ENCODE data around the gene EIF1.
A peak's percentile ranks its signal among the peaks of the same experiment; 100 is the strongest.

EIF1 gene

GRCh38 chr17:41724476-41725050, 35.9 kb downstream of the EIF1 start:
- Histone ChIP-seq H3K4me3 (ENCODE audit: low read length in 2 of 2) (no peak overlapping the region), H3K27ac (ENCODE audit: low read depth in 2 of 2, low read length in 2 of 2) (no peak overlapping the region), H3K4me1 (ENCODE audit: control insufficient read depth in 2 of 2, insufficient read depth in 2 of 2, low read length in 2 of 2) (no peaks in the 10 kb centered on the region), H3K36me3 (ENCODE audit: control insufficient read depth in 2 of 2, insufficient read depth in 2 of 2, low read length in 2 of 2) (no peaks in the 10 kb centered on the region), H3K9ac (ENCODE audit: low read depth in 1 of 2, low read length in 2 of 2) (no peak overlapping the region), H3K27me3 (ENCODE audit: control insufficient read depth in 2 of 2, insufficient read depth in 2 of 2, low read length in 2 of 2) (no peaks in the 10 kb centered on the region), H3K9me3 (ENCODE audit: control insufficient read depth in 2 of 2, low read length in 2 of 2) (no peaks in the 10 kb centered on the region)

DNA sequence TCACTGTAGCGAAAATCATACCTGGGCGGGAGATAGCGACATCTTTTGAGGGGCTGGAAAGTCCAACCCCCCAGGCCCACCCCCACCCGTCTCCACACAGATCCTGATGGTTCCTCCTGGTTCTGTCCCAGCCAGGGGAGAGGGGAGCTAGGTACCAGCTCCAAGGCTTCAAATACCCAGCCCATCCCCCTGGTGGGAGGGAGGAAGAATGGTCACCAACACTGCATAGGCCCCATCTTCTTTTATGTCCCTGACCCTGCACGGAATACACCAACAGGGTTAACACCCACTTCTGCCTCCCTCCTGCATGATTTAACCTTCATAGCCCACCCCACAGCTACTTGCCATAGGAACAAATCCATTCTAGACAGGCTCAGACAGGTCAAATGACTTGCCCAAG, 36.4 kb downstream of the EIF1 start:
- Histone ChIP-seq H3K27me3 (ENCODE audit: control insufficient read depth in 2 of 2, insufficient read depth in 2 of 2, low read length in 2 of 2) (no peaks in the 10 kb centered on the region), H3K4me1 (ENCODE audit: control insufficient read depth in 2 of 2, insufficient read depth in 2 of 2, low read length in 2 of 2) (no peaks in the 10 kb centered on the region), H3K9ac (ENCODE audit: low read depth in 1 of 2, low read length in 2 of 2) (no peak overlapping the region), H3K4me3 (ENCODE audit: low read length in 2 of 2) (no peak overlapping the region), H3K9me3 (ENCODE audit: control insufficient read depth in 2 of 2, low read length in 2 of 2) (no peaks in the 10 kb centered on the region), H3K36me3 (ENCODE audit: control insufficient read depth in 2 of 2, insufficient read depth in 2 of 2, low read length in 2 of 2) (no peaks in the 10 kb centered on the region), H3K27ac (ENCODE audit: low read depth in 2 of 2, low read length in 2 of 2) (no peak overlapping the region)

GRCh38 chr17:41728056-41728455, 39.4 kb downstream of the EIF1 start:
- Histone ChIP-seq H3K27me3 (ENCODE audit: control insufficient read depth in 2 of 2, insufficient read depth in 2 of 2, low read length in 2 of 2) (peaks cover 9 to 17% of the 10 kb centered on the region in 2 donors), H3K9me3 (ENCODE audit: control insufficient read depth in 2 of 2, low read length in 2 of 2) (no peaks in the 10 kb centered on the region), H3K27ac (ENCODE audit: low read depth in 2 of 2, low read length in 2 of 2) (no peak overlapping the region), H3K36me3 (ENCODE audit: control insufficient read depth in 2 of 2, insufficient read depth in 2 of 2, low read length in 2 of 2) (no peaks in the 10 kb centered on the region), H3K4me1 (ENCODE audit: control insufficient read depth in 2 of 2, insufficient read depth in 2 of 2, low read length in 2 of 2) (no peaks in the 10 kb centered on the region), H3K4me3 (ENCODE audit: low read length in 2 of 2) (no peak overlapping the region), H3K9ac (ENCODE audit: low read depth in 1 of 2, low read length in 2 of 2) (no peak overlapping the region)

- H3K9ac ChIP-seq (ENCODE audit: low read depth in 1 of 2, low read length in 2 of 2): no peak overlapping the region
- H3K36me3 ChIP-seq (ENCODE audit: control insufficient read depth in 2 of 2, insufficient read depth in 2 of 2, low read length in 2 of 2): no peaks in the 10 kb centered on the region
- no peak overlapping the region for H3K4me3 ChIP-seq (ENCODE audit: low read length in 2 of 2)
- no peaks in the 10 kb centered on the region for H3K9me3 ChIP-seq (ENCODE audit: control insufficient read depth in 2 of 2, low read length in 2 of 2)
- peaks cover 0 to 9% of the 10 kb centered on the region in 2 donors for H3K4me1 ChIP-seq (ENCODE audit: control insufficient read depth in 2 of 2, insufficient read depth in 2 of 2, low read length in 2 of 2)
- H3K27ac ChIP-seq (ENCODE audit: low read depth in 2 of 2, low read length in 2 of 2): no peak overlapping the region
- peaks cover 16 to 34% of the 10 kb centered on the region in 2 donors for H3K27me3 ChIP-seq (ENCODE audit: control insufficient read depth in 2 of 2, insufficient read depth in 2 of 2, low read length in 2 of 2)
These were observed 41.8 kb downstream of the EIF1 start for GRCh38 chr17:41730479-41730878.

DNA sequence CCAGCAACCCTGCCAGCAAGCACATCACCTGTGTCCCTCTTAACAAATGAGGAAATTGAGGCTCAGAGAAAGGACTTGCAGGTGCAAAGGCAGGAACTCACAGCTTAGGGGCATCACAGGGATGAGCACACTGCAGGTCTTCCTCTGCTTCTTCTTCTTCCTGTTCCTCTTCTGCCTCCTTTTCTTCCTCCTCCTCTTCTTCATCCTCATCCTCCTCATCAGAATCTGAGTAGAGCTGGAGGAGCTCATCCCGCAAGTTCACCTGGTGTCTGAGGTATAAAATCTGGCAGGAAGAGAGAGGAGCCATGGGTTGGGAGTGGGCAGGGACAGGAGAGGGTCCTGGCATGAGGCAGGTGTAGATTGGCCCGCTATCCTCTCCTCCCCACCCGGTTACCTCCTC, 43.2 kb downstream of the EIF1 start:
- peaks cover 25 to 40% of the 10 kb centered on the region in 2 donors for H3K27me3 ChIP-seq (ENCODE audit: control insufficient read depth in 2 of 2, insufficient read depth in 2 of 2, low read length in 2 of 2)
- H3K36me3 ChIP-seq (ENCODE audit: control insufficient read depth in 2 of 2, insufficient read depth in 2 of 2, low read length in 2 of 2): no peaks in the 10 kb centered on the region
- no peak overlapping the region for H3K27ac ChIP-seq (ENCODE audit: low read depth in 2 of 2, low read length in 2 of 2)
- no peak overlapping the region for H3K9ac ChIP-seq (ENCODE audit: low read depth in 1 of 2, low read length in 2 of 2)
- H3K4me1 ChIP-seq (ENCODE audit: control insufficient read depth in 2 of 2, insufficient read depth in 2 of 2, low read length in 2 of 2): peaks cover 0 to 9% of the 10 kb centered on the region in 2 donors
- no peaks in the 10 kb centered on the region for H3K9me3 ChIP-seq (ENCODE audit: control insufficient read depth in 2 of 2, low read length in 2 of 2)
- no peak overlapping the region for H3K4me3 ChIP-seq (ENCODE audit: low read length in 2 of 2)

DNA sequence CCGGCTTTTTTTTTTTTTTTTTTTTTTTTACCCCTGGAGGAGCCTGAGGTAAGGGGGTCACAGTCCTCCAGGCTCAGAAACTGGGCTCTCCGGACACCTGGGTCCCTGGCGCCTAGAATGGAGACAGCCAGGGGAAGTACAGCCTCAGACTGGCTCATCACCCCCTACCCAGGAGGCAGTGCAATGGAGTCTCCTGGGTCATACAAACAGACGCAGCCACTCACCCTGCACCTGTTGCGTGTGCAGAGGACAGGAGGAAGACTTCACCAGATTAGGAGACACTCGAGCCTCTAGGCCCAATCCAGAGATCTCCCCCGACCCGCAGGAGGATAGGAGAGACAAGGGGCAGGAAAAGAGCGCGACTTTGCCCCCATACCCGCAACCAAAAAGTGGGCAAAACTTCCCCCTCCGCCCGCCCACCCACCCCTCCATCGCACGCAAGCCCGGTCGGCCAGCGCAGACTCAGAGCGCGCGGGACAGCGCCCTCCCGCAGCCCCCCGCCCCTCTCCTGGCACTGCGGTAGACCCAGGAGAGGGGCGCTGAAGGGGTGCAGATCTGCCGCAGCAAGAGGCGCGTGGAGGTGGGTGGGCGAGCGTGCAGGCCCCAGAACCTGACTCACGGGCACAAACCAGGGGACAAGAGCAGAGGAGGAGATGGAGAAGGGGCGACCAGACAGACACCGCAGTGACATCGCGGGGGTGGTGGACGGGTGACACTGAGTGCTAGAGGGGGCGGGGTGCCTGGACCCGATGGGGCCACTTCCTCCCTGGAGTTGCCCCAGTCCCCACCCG, 44.9 kb downstream of the EIF1 start:
- H3K36me3 ChIP-seq (ENCODE audit: control insufficient read depth in 2 of 2, insufficient read depth in 2 of 2, low read length in 2 of 2): no peaks in the 10 kb centered on the region
- H3K27me3 ChIP-seq (ENCODE audit: control insufficient read depth in 2 of 2, insufficient read depth in 2 of 2, low read length in 2 of 2): peaks cover 35 to 50% of the 10 kb centered on the region in 2 donors
- no peaks in the 10 kb centered on the region for H3K9me3 ChIP-seq (ENCODE audit: control insufficient read depth in 2 of 2, low read length in 2 of 2)
- H3K4me3 ChIP-seq (ENCODE audit: low read length in 2 of 2): peak overlapping the region; percentile 16 to 27
- H3K4me1 ChIP-seq (ENCODE audit: control insufficient read depth in 2 of 2, insufficient read depth in 2 of 2, low read length in 2 of 2): peaks cover 0 to 9% of the 10 kb centered on the region in 2 donors
- no peak overlapping the region for H3K9ac ChIP-seq (ENCODE audit: low read depth in 1 of 2, low read length in 2 of 2)
- H3K27ac ChIP-seq (ENCODE audit: low read depth in 2 of 2, low read length in 2 of 2): no peak overlapping the region

DNA sequence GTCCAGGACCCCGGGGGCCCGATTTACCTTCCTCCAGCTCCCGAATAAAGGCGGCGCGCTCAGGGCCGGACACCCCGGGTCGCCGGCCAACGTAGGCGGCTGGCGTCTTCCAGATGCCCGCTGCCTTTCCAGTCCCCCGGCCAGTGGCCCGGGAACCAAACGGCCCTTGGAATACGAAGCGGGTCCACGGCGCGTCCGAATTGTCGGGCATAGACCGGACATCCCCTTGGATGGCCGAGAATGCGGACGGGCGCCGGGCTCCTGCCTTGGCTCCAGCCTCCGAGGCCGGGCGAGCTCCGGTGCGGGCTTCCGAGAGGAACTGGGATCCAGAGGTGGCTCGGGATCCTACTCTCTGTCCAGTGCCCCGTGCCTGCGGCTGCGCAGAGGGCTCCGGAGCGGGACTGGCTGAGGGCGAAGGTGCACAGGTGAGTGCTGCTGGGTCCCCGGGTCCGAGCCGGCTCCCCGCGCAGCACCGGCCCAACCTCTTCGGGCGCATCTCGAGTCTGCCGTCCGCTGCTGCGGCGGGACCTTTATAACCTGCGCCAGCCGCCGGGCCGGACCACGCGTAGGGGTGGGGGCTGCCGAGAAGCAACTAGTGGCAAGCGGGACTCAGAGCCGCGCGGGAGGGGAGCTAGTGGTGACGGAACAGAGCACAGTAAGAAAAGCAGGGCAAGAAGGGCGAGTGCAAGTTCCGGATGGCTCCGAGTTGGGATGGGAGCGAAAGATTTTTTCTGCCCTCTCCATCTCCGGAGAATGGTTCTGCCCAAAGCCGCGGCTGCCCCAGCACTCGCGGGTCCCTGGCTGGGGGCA, 45.7 kb downstream of the EIF1 start, which contains the start of gene HAP1:
HAP1 (minus strand) TSS at position 505 of the 810 bp plus-strand sequence; CDS start at position 496, 9 bp downstream.
- no peak within 1 kb of the TSS for H3K9ac ChIP-seq (ENCODE audit: low read depth in 1 of 2, low read length in 2 of 2)
- H3K27ac ChIP-seq (ENCODE audit: low read depth in 2 of 2, low read length in 2 of 2): no peak within 1 kb of the TSS
- peaks cover 35 to 50% of the 10 kb centered on the region in 2 donors for H3K27me3 ChIP-seq (ENCODE audit: control insufficient read depth in 2 of 2, insufficient read depth in 2 of 2, low read length in 2 of 2)
- no peaks in the 10 kb centered on the region for H3K36me3 ChIP-seq (ENCODE audit: control insufficient read depth in 2 of 2, insufficient read depth in 2 of 2, low read length in 2 of 2)
- H3K4me3 ChIP-seq (ENCODE audit: low read length in 2 of 2): peak within 1 kb of the TSS; percentile 27 to 39
- H3K9me3 ChIP-seq (ENCODE audit: control insufficient read depth in 2 of 2, low read length in 2 of 2): no peaks in the 10 kb centered on the region
- H3K4me1 ChIP-seq (ENCODE audit: control insufficient read depth in 2 of 2, insufficient read depth in 2 of 2, low read length in 2 of 2): peaks cover 0 to 9% of the 10 kb centered on the region in 2 donors

GRCh38 chr17:41734949-41735313, 46.2 kb downstream of the EIF1 start:
- no peak overlapping the region for H3K9ac ChIP-seq (ENCODE audit: low read depth in 1 of 2, low read length in 2 of 2)
- peak overlapping the region; percentile 27 to 39 for H3K4me3 ChIP-seq (ENCODE audit: low read length in 2 of 2)

GRCh38 chr17:41735744-41736143, 47.1 kb downstream of the EIF1 start:
- Histone ChIP-seq H3K27ac (ENCODE audit: low read depth in 2 of 2, low read length in 2 of 2) (no peak overlapping the region), H3K9me3 (ENCODE audit: control insufficient read depth in 2 of 2, low read length in 2 of 2) (no peaks in the 10 kb centered on the region), H3K36me3 (ENCODE audit: control insufficient read depth in 2 of 2, insufficient read depth in 2 of 2, low read length in 2 of 2) (no peaks in the 10 kb centered on the region), H3K4me3 (ENCODE audit: low read length in 2 of 2) (no peak overlapping the region), H3K27me3 (ENCODE audit: control insufficient read depth in 2 of 2, insufficient read depth in 2 of 2, low read length in 2 of 2) (peaks cover 32 to 50% of the 10 kb centered on the region in 2 donors), H3K4me1 (ENCODE audit: control insufficient read depth in 2 of 2, insufficient read depth in 2 of 2, low read length in 2 of 2) (peaks cover 0 to 9% of the 10 kb centered on the region in 2 donors), H3K9ac (ENCODE audit: low read depth in 1 of 2, low read length in 2 of 2) (no peak overlapping the region)

More at GRCh38 chr17:41734949-41735313, 46.2 kb downstream of the EIF1 start:
- no peaks in the 10 kb centered on the region for H3K36me3 ChIP-seq (ENCODE audit: control insufficient read depth in 2 of 2, insufficient read depth in 2 of 2, low read length in 2 of 2)
- no peak overlapping the region for H3K27ac ChIP-seq (ENCODE audit: low read depth in 2 of 2, low read length in 2 of 2)
- peaks cover 35 to 50% of the 10 kb centered on the region in 2 donors for H3K27me3 ChIP-seq (ENCODE audit: control insufficient read depth in 2 of 2, insufficient read depth in 2 of 2, low read length in 2 of 2)
- H3K4me1 ChIP-seq (ENCODE audit: control insufficient read depth in 2 of 2, insufficient read depth in 2 of 2, low read length in 2 of 2): peaks cover 0 to 9% of the 10 kb centered on the region in 2 donors
- H3K9me3 ChIP-seq (ENCODE audit: control insufficient read depth in 2 of 2, low read length in 2 of 2): no peaks in the 10 kb centered on the region
